GM12872 (cell line): Measurements from ENCODE around the gene SRMS.

Source experiments
- CTCF ChIP-seq: IDR thresholded peaks from 3 replicates; pipeline ENCODE4 v1.5.1; 2011; ENCODE audit warnings: low read depth, mild to moderate bottlenecking, low read length, moderate library complexity; ENCODE audit not compliant: insufficient read depth

SRMS gene

GRCh38 chr20:63560856-63561609 is 13.5 kb upstream of the SRMS start:
- TF ChIP-seq CTCF: no peak

GRCh38 chr20:63560333-63560805 is 12.8 kb upstream of the SRMS start:
- TF ChIP-seq CTCF: no peak

- TF ChIP-seq CTCF: no peak
These were observed 11.4 kb upstream of the SRMS start for GRCh38 chr20:63558804-63559484.

GRCh38 chr20:63557481-63557891 is 9.9 kb upstream of the SRMS start:
- no peak for TF ChIP-seq CTCF

GRCh38 chr20:63556873-63557478 is 9.4 kb upstream of the SRMS start:
- TF ChIP-seq CTCF: no peak

GRCh38 chr20:63555661-63556381 is 8.3 kb upstream of the SRMS start:
- TF ChIP-seq CTCF: no peak
